ENCODE data around the gene NUTF2.

- TF ChIP-seq, protein P1, sequence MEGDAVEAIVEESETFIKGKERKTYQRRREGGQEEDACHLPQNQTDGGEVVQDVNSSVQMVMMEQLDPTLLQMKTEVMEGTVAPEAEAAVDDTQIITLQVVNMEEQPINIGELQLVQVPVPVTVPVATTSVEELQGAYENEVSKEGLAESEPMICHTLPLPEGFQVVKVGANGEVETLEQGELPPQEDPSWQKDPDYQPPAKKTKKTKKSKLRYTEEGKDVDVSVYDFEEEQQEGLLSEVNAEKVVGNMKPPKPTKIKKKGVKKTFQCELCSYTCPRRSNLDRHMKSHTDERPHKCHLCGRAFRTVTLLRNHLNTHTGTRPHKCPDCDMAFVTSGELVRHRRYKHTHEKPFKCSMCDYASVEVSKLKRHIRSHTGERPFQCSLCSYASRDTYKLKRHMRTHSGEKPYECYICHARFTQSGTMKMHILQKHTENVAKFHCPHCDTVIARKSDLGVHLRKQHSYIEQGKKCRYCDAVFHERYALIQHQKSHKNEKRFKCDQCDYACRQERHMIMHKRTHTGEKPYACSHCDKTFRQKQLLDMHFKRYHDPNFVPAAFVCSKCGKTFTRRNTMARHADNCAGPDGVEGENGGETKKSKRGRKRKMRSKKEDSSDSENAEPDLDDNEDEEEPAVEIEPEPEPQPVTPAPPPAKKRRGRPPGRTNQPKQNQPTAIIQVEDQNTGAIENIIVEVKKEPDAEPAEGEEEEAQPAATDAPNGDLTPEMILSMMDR (IDR thresholded peaks at IDR 0.05): no peak
- TF ChIP-seq POLR2A (IDR thresholded peaks at IDR 0.05): no peak
- no peak for TF ChIP-seq POLR2AphosphoS5 (IDR thresholded peaks at IDR 0.05; ENCODE audit: insufficient read depth in 1 of 2, low read depth in 1 of 2)
Observed at GRCh38 chr16:67882374-67883145, 35.8 kb downstream of the NUTF2 start.

Measured in vagina (tissue), 2 donors.